Body of pancreas (tissue), 4 donors: ENCODE results near the gene FOXP1. TPM values are rescaled to one million over a fixed set of nuclear protein-coding genes. Genes with fewer than 3 reads are reported as not detected.

ENCODE experiments used
- ATAC-seq: fragments of 150-250 bp; one replicate; pipeline ENCODE4 v1.9.1; 2016
- DNase-seq, 4 donors: peaks; one replicate each; pipeline ENCODE4 v3.0.0-alpha.2; 2019
- H3K27ac ChIP-seq, 4 donors: fragments of 200-600 bp; sonication (generic); 1 replicate in 3 of 4; 2 replicates in 1 of 4; pipeline versions ENCODE4 v1.5.1 to v1.6.1; 2016 to 2019; ENCODE audit warnings: mild to moderate bottlenecking in 1 of 4, mixed read lengths in 1 of 4, moderate library complexity in 1 of 4
- H3K27me3 ChIP-seq, 2 donors: fragments of 200-600 bp; sonication (generic); one replicate each; pipeline ENCODE4 v1.6.0; 2016; ENCODE audit warnings: mild to moderate bottlenecking in 1 of 2
- H3K36me3 ChIP-seq, 2 donors: fragments of 200-600 bp; sonication (generic); replicated peaks in 1 of 2; 2 replicates each; pipeline ENCODE4 v1.5.1; 2016; ENCODE audit warnings: low read depth in 2 of 2; ENCODE audit not compliant: insufficient read depth in 1 of 2
- H3K4me1 ChIP-seq: fragments of 200-600 bp; sonication (generic); one replicate; pipeline ENCODE4 v1.6.0; 2016
- H3K4me3 ChIP-seq, 2 donors: fragments of 200-600 bp; sonication (generic); 1 replicate in 1 of 2; 2 replicates in 1 of 2; pipeline ENCODE4 v1.5.1; 2016 to 2019
- H3K9me3 ChIP-seq, 3 donors: fragments of 200-600 bp; sonication (generic); 1 replicate in 2 of 3; 2 replicates in 1 of 3; pipeline ENCODE4 v1.5.1; 2016
- POLR2A ChIP-seq, 3 donors: fragments of 450-650 bp; IDR thresholded peaks; one replicate each; pipeline ENCODE4 v1.6.1; 2016; ENCODE audit warnings: antibody characterized with exemption in 3 of 3, mild to moderate bottlenecking in 2 of 3
- WGBS, 2 donors: methylation state at CpG; one replicate each; pipeline ENCODE4 v1.1.5; 2017; 5-methylcytosine and 5-hydroxymethylcytosine counted together
- intact Hi-C: fragments of 100-400 bp; cut with DNase I; formaldehyde crosslinking; loops from one replicate; pipeline ENCODE4 v1.15.1; 2023
- total RNA-seq, 2 donors: library from RNA; depleted of rRNA; stranded (reverse); fragments of >200 nt; gene quantifications; one replicate each; pipeline ENCODE4 v1.1.0, GENCODE V29; 2016
- TF ChIP-seq, protein P1 (sequence below), 7 experiments: fragments of 450-650 bp in 4 of 7; fragments of 200-600 bp in 3 of 7; sonication (generic) in 3 of 7; IDR thresholded peaks; one replicate each; pipeline ENCODE4 v1.5.1; 2016 to 2019; ENCODE audit warnings: antibody characterized with exemption in 7 of 7

Gene FOXP1
- total RNA-seq, 2 donors from 2014 or later, result 85.7 to 86.1 TPM

DNA sequence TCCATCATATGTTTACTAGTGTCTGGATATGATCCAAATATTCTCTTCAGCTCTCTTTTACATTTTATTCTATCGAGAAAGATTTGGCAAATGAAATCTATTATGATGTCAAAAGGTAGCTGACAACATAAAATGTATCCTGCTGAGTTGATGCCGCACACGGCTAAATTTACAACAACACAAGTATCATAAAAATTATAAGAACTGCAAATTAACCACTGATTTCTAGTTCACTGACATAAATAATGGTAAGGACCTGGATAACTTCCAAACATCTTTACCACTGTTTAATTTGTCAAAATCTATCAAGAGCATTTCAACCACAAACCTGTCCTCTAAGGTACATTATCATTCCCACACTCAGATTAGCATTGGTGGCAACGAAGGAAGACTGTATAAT, 244.5 kb downstream of the FOXP1 start:
- H3K27ac ChIP-seq, result no peak overlapping the region
- no peaks in the 10 kb centered on the region for H3K27me3 ChIP-seq
- ATAC-seq, result no peak
- intact Hi-C loops, result no loop called here
- no peaks in the 10 kb centered on the region for H3K9me3 ChIP-seq
- H3K36me3 ChIP-seq, result no peaks in the 10 kb centered on the region
- H3K4me3 ChIP-seq, result no peak overlapping the region
- DNase-seq, result no peak
- WGBS, 2 donors, result 67 to 70% methylated on average over 4 of the region's 4 CpGs
- TF ChIP-seq, protein P1, sequence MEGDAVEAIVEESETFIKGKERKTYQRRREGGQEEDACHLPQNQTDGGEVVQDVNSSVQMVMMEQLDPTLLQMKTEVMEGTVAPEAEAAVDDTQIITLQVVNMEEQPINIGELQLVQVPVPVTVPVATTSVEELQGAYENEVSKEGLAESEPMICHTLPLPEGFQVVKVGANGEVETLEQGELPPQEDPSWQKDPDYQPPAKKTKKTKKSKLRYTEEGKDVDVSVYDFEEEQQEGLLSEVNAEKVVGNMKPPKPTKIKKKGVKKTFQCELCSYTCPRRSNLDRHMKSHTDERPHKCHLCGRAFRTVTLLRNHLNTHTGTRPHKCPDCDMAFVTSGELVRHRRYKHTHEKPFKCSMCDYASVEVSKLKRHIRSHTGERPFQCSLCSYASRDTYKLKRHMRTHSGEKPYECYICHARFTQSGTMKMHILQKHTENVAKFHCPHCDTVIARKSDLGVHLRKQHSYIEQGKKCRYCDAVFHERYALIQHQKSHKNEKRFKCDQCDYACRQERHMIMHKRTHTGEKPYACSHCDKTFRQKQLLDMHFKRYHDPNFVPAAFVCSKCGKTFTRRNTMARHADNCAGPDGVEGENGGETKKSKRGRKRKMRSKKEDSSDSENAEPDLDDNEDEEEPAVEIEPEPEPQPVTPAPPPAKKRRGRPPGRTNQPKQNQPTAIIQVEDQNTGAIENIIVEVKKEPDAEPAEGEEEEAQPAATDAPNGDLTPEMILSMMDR (IDR thresholded peaks at IDR 0.05), result no peak
- no peak for TF ChIP-seq POLR2A (IDR thresholded peaks at IDR 0.05)
- no peaks in the 10 kb centered on the region for H3K4me1 ChIP-seq

DNA sequence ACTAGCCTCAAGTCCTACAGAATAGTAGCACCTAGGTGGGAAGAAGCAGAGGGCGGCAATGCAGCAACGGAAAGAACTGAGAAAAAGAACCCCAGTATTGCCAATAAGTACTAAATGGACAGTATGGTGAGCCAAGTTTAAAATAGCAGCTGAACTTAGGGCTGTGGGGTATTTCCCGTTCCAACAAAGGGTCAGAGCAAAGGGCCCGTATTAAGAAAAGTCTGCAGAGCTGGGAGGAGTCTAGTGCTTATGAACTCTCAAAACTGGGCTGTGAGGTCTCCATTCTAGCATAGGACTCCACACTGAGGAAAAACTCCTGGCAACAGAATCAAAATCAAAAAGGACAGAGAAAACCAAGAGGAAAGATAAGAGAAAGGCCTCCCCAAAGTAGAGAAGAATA, 250.7 kb downstream of the FOXP1 start:
- DNase-seq (no peak), ATAC-seq (no peak)
- no peaks in the 10 kb centered on the region for H3K4me1 ChIP-seq
- H3K36me3 ChIP-seq, result no peaks in the 10 kb centered on the region
- TF ChIP-seq POLR2A (IDR thresholded peaks at IDR 0.05), result no peak
- TF ChIP-seq, protein P1 (IDR thresholded peaks at IDR 0.05), result no peak
- no peak overlapping the region for H3K27ac ChIP-seq
- H3K9me3 ChIP-seq, result no peaks in the 10 kb centered on the region
- intact Hi-C loops, result no loop called here
- no peaks in the 10 kb centered on the region for H3K27me3 ChIP-seq
- no peak overlapping the region for H3K4me3 ChIP-seq
- WGBS, 2 donors, result 88 to 90% methylated on average over 4 of the region's 4 CpGs

DNA sequence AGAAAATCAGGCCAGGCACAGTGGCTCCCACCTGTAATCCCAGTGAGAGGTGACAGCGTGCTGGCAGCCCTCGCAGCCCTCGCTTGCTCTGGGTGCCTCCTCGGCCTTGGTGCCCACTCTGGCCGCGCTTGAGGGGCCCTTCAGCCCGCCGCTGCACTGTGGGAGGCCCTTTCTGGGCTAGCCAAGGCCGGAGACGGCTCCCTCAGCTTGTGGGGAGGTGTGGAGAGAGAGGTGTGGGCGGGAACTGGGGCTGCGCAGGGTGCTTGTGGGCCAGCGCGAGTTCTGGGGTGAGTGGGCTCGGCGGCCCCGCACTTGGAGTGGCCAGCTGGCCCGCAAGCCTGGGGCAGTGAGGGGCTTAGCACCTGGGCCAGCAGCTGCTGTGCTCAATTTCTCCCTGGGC, 252.6 kb downstream of the FOXP1 start:
- no peak overlapping the region for H3K27ac ChIP-seq
- H3K36me3 ChIP-seq, result no peaks in the 10 kb centered on the region
- no peak overlapping the region for H3K4me3 ChIP-seq
- no peak for ATAC-seq
- 90 to 95% methylated on average over 3 to 15 of the region's 18 CpGs for WGBS, 2 donors
- DNase-seq, result no peak
- no peak for TF ChIP-seq POLR2A (IDR thresholded peaks at IDR 0.05)
- TF ChIP-seq, protein P1 (IDR thresholded peaks at IDR 0.05), result no peak
- H3K4me1 ChIP-seq, result no peaks in the 10 kb centered on the region
- no peaks in the 10 kb centered on the region for H3K27me3 ChIP-seq
- no peaks in the 10 kb centered on the region for H3K9me3 ChIP-seq
- intact Hi-C loops, result no loop called here

DNA sequence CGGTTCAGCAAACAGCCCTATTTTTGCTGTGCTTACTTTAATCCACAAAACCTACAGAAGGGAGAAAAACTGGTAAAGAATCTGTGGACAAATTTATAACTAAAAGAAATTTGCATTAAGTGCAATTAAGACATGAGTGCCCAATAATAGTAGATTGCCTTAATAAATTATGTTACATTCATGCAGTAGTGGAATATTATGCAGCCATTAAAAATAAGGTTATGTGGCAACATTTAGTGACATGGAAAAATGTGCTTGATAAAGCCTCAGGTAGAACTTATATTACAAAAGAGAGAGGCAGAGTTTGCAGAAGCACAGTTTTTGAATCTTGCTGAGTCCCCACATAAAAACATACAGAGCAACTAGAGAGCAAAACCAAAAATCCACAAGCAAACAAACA, 253.0 kb downstream of the FOXP1 start:
- WGBS, 2 donors, result 94 to 96% methylated on average over 1 of the region's 1 CpG
- DNase-seq (no peak), ATAC-seq (no peak)
- H3K27me3 ChIP-seq, result no peaks in the 10 kb centered on the region
- H3K4me3 ChIP-seq, result no peak overlapping the region
- intact Hi-C loops, result no loop called here
- H3K9me3 ChIP-seq, result no peaks in the 10 kb centered on the region
- no peaks in the 10 kb centered on the region for H3K4me1 ChIP-seq
- no peak for TF ChIP-seq POLR2A (IDR thresholded peaks at IDR 0.05)
- TF ChIP-seq, protein P1 (IDR thresholded peaks at IDR 0.05), result no peak
- no peak overlapping the region for H3K27ac ChIP-seq
- no peaks in the 10 kb centered on the region for H3K36me3 ChIP-seq

DNA sequence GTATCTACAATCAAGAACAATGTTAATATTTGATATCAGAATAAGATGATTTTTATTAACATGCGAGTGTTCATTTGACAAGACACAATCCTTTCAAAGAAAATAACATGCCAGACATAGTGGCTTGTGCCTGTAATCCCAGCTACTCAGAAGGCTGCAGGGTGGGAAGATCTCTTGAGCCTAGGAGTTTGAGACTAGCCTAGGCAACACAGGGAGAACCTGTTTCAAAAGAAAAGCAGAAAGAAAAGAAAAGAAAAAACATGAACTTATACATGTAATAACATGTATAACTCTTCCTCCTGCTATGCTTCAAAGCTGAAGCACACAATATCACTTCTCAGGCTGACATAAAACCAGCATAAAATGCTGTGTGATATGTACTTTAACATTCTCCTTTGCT, 253.7 kb downstream of the FOXP1 start:
- intact Hi-C loops, result no loop called here
- no peak for TF ChIP-seq POLR2A (IDR thresholded peaks at IDR 0.05)
- TF ChIP-seq, protein P1 (IDR thresholded peaks at IDR 0.05), result no peak
- Histone ChIP-seq H3K36me3 (no peaks in the 10 kb centered on the region), H3K4me1 (no peaks in the 10 kb centered on the region), H3K4me3 (no peak overlapping the region), H3K27ac (no peak overlapping the region), H3K27me3 (no peaks in the 10 kb centered on the region), H3K9me3 (no peaks in the 10 kb centered on the region)
- no peak for DNase-seq
- ATAC-seq, result no peak
- 87 to 90% methylated on average over 1 of the region's 1 CpG for WGBS, 2 donors
